Dendritic cell treated with granulocyte-macrophage colony-stimulating factor and Interleukin-4, amounts not matched to agents 40 ng/mL and 50 ng/mL, for 4 days (primary cell): ENCODE data around the gene ZDHHC3.

Experiments
- H3K27ac Mint-ChIP-seq: one replicate; pipeline ENCODE4 v1.8.0; 2022; ENCODE audit warnings: mild to moderate bottlenecking, mixed read lengths
- H3K27me3 Mint-ChIP-seq: one replicate; pipeline ENCODE4 v1.8.0; 2022; ENCODE audit warnings: mild to moderate bottlenecking, mixed read lengths
- H3K36me3 Mint-ChIP-seq: one replicate; pipeline ENCODE4 v1.8.0; 2022; ENCODE audit warnings: low read depth, mixed read lengths
- H3K4me1 Mint-ChIP-seq: one replicate; pipeline ENCODE4 v1.8.0; 2022; ENCODE audit warnings: low read depth, mixed read lengths
- H3K4me3 Mint-ChIP-seq: one replicate; pipeline ENCODE4 v1.8.0; 2022; ENCODE audit warnings: mild to moderate bottlenecking, moderate library complexity, mixed read lengths
- H3K9me3 Mint-ChIP-seq: one replicate; pipeline ENCODE4 v1.8.0; 2022; ENCODE audit warnings: mixed read lengths
- intact Hi-C: fragments of 100-400 bp; cut with micrococcal nuclease; formaldehyde crosslinking; loops from one replicate; pipeline ENCODE4 v1.15.0; 2022

The ZDHHC3 gene

DNA sequence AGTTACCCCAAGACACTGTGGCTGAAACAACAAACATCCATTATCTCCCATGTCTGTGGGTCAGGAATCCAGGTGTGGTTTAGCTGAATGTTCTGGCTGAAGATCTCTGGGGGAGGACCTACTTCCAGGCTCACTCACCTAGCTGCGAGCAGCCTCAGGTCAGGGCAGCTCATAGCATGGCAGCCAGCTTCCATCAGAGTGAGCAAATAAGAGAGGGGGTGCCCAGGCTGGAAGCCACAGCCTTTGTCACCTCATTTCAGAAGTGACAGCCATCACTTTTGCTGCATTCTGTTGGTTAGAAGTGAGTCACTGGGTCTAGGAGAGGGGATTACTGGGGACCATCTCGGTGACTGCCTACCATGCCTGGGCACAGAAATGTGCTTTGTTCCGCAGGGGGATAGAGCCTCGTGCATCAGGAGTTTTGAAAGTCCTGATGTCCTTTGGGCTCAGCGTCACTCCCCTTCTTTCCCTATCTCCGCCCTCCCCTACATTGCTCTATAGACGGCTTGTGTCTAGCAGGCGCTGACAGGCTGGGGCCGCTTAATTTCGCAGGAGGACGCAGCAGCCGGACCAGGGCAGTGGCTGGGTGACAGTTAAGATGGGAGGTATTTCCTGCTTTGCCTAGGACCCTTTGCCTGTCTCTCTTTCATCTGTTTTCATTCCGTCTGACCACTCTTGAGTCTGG lies 76.1 kb downstream of the ZDHHC3 start:
- Mint-ChIP-seq H3K4me3 (no peak overlapping the region), H3K4me1 (no peaks in the 10 kb centered on the region)
- intact Hi-C loops = no loop called here

DNA sequence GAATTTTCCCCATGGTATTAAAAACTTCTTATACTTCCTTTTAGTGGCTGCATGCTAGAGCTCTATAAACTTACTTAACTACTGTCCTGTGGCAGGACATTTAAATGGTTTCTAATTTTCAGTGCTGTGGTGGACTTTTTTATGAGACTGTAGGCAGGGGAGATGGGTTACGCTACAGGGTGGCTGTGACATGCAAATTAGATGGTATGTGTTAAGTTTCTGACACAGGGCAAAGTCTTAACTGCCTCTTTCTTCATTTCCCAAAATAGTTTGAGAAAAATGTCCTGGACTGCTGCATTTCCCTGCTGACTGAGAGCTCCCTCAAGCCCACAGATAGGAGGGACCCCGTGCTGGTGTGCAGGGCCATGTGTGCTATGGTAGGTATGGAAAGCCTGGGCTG lies 79.5 kb downstream of the ZDHHC3 start:
- Mint-ChIP-seq H3K4me1 (no peaks in the 10 kb centered on the region), H3K27ac (no peak overlapping the region), H3K4me3 (no peak overlapping the region), H3K27me3 (peaks cover 3% of the 10 kb centered on the region), H3K36me3 (no peaks in the 10 kb centered on the region), H3K9me3 (no peaks in the 10 kb centered on the region)
- intact Hi-C loops = no loop called here

More for the DNA sequence above, 76.1 kb downstream of the ZDHHC3 start:
- Mint-ChIP-seq H3K9me3 (no peaks in the 10 kb centered on the region), H3K27me3 (peaks cover 5% of the 10 kb centered on the region), H3K27ac (no peak overlapping the region), H3K36me3 (no peaks in the 10 kb centered on the region)

DNA sequence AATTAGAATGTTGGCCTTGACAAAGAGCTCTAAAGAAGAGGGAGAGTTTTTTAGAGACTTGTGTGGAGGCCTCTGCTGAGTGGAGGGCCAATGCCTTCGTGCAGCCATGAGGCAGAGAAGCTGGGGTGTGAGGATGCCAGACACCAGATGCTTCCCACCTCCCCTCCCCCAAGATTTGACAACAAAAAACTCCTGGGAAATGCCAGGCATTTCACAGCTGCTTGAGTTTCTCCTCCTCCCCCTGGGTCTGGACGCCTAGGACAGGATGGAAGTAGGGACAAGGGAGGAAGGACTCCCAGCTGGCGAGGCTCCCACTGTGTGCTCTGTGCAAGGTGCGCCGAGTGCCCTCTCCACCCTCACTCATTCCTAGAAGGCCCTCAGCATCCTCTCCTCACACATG lies 81.5 kb downstream of the ZDHHC3 start:
- H3K4me1 Mint-ChIP-seq = peaks cover 7% of the 10 kb centered on the region
- no peaks in the 10 kb centered on the region for H3K9me3 Mint-ChIP-seq
- intact Hi-C loops = no loop called here

DNA sequence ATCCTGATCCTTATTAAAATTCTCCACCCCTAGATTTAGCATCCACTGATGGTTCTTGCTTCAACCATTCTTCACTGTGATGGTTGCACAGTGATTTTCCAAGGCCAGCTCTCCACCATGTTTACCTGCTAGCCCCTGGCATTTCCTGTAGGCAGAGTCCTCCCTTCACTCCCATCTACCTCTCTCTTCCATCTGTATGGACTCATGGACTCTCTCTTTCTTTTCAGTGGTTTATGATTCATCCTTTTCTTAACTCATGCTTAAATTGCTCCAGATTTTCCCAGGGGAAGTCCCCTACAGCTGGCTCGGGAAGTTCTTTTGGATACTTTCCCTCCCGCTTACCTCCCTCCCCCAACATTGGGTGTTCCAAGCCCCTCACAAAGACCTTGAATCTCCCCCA lies 82.9 kb downstream of the ZDHHC3 start:
- Mint-ChIP-seq H3K27me3 (no peaks in the 10 kb centered on the region), H3K27ac (no peak overlapping the region), H3K36me3 (no peaks in the 10 kb centered on the region), H3K9me3 (no peaks in the 10 kb centered on the region), H3K4me3 (no peak overlapping the region), H3K4me1 (peaks cover 7% of the 10 kb centered on the region)
- intact Hi-C loops = no loop called here

More for the DNA sequence above, 81.5 kb downstream of the ZDHHC3 start:
- Mint-ChIP-seq H3K4me3 (no peak overlapping the region), H3K27ac (no peak overlapping the region), H3K36me3 (no peaks in the 10 kb centered on the region), H3K27me3 (no peaks in the 10 kb centered on the region)

DNA sequence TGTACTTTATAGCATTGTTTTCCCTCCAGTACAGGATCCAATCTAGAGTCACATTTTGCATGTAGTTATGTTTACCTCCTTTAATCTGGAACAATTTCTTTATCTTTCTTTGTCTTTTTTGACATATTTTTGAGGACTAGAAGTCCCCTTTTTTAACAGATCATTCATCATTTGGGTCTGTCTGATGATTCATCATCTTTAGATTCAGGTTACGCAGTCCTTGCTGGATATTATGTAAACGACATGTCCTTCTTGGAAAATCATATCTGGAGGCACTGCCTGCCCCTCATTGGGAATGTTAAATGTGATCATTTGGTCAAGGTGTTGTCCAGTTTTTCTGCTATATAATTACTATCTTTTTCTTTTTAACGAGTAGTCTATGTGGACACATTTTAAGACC lies 83.3 kb downstream of the ZDHHC3 start:
- Mint-ChIP-seq H3K9me3 (no peaks in the 10 kb centered on the region), H3K27me3 (no peaks in the 10 kb centered on the region), H3K4me1 (peaks cover 7% of the 10 kb centered on the region), H3K27ac (no peak overlapping the region), H3K36me3 (no peaks in the 10 kb centered on the region), H3K4me3 (no peak overlapping the region)
- intact Hi-C loops = no loop called here

DNA sequence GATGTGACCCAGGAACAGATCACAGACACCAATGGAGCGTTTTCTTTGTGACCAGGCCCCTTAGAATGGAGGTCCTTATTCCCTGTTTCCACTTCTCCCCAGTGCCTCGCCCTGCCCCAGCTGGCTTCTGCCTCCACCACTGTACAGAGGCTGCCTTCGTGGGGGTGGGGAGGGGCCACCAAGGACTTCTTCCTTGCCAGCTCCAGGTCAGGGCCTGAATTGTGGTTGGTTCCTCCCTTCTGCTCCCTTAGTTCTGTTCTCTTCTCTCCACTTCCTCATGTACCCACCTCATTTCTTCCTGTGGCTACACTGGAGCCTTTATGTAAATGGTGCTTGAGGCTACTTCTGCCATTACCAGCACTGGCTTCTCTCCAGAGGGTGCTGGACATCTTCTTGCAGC lies 85.1 kb downstream of the ZDHHC3 start:
- Mint-ChIP-seq H3K4me3 (no peak overlapping the region), H3K4me1 (peaks cover 7% of the 10 kb centered on the region), H3K27ac (no peak overlapping the region), H3K36me3 (no peaks in the 10 kb centered on the region), H3K27me3 (no peaks in the 10 kb centered on the region), H3K9me3 (no peaks in the 10 kb centered on the region)
- intact Hi-C loops = no loop called here

DNA sequence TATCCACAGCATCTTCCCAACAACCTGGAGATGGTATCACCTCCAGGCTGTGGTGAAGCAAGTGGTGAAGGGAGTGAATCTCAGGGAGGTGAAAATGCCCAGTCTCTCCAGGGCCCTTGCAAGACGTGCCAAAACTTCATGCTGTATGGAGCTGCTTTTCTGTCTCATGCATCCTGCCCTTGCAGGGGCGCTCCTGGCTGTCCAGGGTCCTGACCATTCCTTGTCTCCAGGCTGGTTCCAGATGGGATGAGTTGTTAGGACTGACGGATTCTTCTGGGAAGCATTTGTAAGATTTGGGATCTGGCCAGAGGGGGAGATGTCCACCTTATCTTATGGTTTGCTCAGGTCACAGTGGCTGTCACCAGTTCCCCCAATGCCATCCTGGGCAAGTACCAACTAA lies 85.7 kb downstream of the ZDHHC3 start:
- Mint-ChIP-seq H3K36me3 (no peaks in the 10 kb centered on the region), H3K27me3 (no peaks in the 10 kb centered on the region), H3K9me3 (no peaks in the 10 kb centered on the region), H3K4me1 (peaks cover 7% of the 10 kb centered on the region), H3K4me3 (no peak overlapping the region), H3K27ac (no peak overlapping the region)
- intact Hi-C loops = no loop called here

DNA sequence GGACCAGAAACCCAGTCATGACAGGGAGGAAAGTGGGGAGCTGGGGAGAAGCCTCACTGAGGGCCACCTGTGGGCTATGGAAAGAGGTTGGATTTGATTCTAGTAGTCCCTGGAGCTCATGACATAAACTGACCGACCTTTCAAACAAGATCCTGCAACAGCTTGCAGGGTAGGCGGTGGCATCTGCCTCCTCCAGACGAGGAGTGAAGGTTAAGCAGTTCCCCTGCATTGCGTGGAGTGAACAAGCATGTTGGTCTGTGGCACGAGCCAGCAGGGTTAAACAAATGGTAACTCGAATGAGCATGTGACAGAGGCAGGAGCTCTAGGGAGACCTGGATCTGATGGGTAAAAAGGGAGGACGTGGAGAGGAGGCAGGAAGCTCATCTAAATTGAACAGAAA lies 88.9 kb downstream of the ZDHHC3 start:
- Mint-ChIP-seq H3K36me3 (no peaks in the 10 kb centered on the region), H3K9me3 (no peaks in the 10 kb centered on the region), H3K4me3 (no peak overlapping the region), H3K27ac (no peak overlapping the region), H3K27me3 (peaks cover 2% of the 10 kb centered on the region), H3K4me1 (peaks cover 7% of the 10 kb centered on the region)
- intact Hi-C loops = no loop called here

DNA sequence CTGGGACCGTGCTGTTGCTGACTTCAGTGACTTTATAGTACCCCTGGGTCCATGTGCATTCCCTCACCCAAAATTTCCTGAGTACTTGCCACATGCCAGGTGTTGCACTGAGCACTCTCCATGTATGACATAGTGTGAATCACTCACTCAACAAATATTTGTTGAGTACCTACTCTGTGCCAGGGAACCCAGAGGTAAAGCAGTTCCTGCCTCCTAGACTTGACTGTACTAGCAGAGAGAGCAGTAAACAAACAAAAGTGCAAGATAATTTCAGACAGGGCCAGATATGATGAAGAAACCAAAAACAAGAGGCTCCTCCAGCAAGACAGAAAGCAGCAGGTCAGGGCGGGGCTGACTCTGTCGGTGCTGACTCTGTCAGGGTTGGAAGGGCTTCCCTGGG lies 89.4 kb downstream of the ZDHHC3 start:
- Mint-ChIP-seq H3K27me3 (peaks cover 2% of the 10 kb centered on the region), H3K4me1 (peaks cover 7% of the 10 kb centered on the region), H3K4me3 (no peak overlapping the region), H3K27ac (no peak overlapping the region), H3K36me3 (no peaks in the 10 kb centered on the region), H3K9me3 (no peaks in the 10 kb centered on the region)
- intact Hi-C loops = no loop called here

DNA sequence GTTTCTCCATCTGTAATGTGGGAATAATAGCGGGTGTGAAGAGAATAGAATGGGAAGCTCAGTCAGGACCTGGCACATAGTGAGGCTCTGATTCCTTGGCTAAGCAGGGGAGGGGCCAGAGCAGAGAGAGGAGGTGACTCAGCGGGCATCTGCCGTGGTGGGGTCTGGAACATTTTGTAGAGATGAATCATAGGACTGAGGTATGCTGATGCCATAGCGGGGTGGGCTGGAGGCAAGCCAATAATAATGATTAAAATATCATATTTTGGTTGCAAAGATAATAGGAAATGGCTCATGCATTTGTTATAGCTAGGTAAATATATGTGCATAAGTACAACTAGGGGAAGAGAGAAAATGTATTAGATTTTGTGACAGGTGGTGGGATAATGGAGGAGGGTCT lies 90.4 kb downstream of the ZDHHC3 start:
- Mint-ChIP-seq H3K27ac (no peak overlapping the region), H3K9me3 (no peaks in the 10 kb centered on the region), H3K4me1 (peaks cover under 1% of the 10 kb centered on the region), H3K36me3 (no peaks in the 10 kb centered on the region), H3K4me3 (no peak overlapping the region), H3K27me3 (peaks cover 2% of the 10 kb centered on the region)
- intact Hi-C loops = no loop called here

DNA sequence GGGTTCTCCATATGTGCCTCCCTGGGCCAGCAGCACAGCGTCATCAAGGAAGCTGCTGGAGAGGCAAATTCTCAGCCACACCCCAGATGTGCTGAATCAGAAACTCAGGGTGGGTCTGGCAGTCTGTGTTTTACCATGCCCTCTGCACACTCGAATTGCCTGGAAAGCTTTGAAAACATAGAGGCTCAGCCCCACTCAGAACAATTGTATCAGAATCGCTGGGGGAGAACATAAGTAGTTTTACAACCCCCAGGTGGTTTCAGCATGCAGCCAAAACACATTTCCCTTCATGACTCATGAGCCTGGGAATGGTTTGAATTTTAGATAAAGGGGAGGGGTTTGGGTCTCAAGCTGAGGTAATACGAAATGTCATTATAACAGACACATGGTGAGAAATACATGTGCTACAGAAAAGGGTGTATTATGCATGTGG lies 92.0 kb downstream of the ZDHHC3 start:
- Mint-ChIP-seq H3K4me1 (no peaks in the 10 kb centered on the region), H3K9me3 (no peaks in the 10 kb centered on the region), H3K36me3 (no peaks in the 10 kb centered on the region), H3K27me3 (peaks cover 6% of the 10 kb centered on the region), H3K27ac (no peak overlapping the region), H3K4me3 (no peak overlapping the region)
- intact Hi-C loops = no loop called here

DNA sequence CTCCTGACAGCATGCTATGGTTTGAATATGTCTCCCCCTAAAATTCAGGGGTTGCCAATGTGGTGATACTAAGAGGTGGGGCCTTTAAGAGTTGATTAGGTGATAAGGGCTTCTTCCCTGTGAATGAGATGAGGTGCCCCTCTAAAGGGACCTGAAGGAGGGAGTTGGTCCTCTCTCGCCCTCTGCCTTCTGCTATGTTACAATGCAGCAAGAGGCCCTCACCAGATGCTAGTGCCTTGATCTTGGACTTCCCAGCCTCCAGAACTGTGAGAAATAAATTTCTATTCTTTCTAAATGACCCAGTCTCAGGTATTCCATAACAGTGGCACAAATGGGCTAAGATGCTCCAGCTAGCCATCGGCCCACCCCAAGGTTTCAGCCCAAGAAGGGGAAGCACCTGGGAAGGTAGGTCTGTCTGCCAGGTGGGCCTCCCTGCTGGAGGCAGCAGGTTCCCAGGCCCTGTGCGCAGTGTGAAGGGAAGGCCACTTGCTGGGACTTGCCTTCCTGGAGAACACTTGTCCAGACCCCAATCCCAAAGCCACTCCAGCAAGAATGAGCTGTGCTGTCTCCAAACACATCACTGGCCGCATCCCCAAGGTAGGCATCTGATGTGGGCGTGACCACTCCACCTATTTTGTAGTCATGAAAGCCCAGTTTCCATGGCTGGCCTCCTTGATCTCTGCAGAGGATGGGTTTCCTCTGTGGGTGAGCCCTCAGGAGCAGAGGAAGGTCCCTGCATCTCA lies 92.6 kb downstream of the ZDHHC3 start:
- H3K36me3 Mint-ChIP-seq = no peaks in the 10 kb centered on the region
- H3K27ac Mint-ChIP-seq = no peak overlapping the region
- H3K4me3 Mint-ChIP-seq = no peak overlapping the region
- no peaks in the 10 kb centered on the region for H3K9me3 Mint-ChIP-seq
- H3K27me3 Mint-ChIP-seq = peaks cover 6% of the 10 kb centered on the region
- no peaks in the 10 kb centered on the region for H3K4me1 Mint-ChIP-seq
- intact Hi-C loops = no loop called here

DNA sequence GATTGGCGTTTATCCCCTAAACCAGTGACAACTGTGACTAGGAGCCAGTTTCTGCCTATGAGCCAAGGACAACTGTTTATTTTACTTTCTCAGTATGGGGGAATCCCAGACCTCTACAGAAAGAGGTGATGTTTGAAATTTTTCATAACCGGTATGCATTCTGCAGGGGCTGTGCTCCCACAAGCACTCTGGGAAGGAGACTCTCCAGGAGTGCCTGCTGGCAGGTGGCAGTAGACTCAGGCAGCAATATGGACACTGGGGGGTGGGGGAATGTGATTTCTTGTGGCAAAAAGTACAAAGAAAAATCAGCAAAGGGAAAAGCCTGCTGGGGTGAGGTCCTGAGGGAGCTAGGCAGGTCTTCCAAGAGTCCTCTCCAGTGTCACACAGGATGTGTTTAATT lies 95.7 kb downstream of the ZDHHC3 start:
- Mint-ChIP-seq H3K27me3 (peaks cover 6% of the 10 kb centered on the region), H3K36me3 (no peaks in the 10 kb centered on the region), H3K4me3 (no peak overlapping the region), H3K27ac (no peak overlapping the region), H3K4me1 (no peaks in the 10 kb centered on the region), H3K9me3 (no peaks in the 10 kb centered on the region)
- intact Hi-C loops = no loop called here

DNA sequence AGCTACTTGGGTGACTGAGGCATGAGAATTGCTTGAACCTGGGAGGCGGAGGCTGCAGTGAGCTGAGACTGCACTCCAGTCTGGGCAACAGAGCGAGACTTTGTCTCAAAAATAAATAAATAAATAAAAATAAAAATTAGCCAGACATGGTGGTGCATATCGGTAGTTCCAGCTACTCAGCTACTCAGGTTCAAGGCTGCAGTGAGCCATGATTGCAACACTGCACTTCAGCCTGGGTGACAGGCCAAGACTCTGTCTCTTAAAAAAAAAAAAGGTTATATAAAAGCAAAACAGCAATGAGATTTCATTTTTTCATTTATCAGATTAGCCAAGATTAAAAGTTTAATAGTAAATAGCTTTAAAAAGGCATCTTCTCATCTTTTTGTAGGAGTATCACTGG lies 98.6 kb downstream of the ZDHHC3 start:
- Mint-ChIP-seq H3K4me3 (no peak overlapping the region), H3K27ac (no peak overlapping the region), H3K36me3 (no peaks in the 10 kb centered on the region), H3K4me1 (no peaks in the 10 kb centered on the region), H3K27me3 (peaks cover 4% of the 10 kb centered on the region), H3K9me3 (no peaks in the 10 kb centered on the region)
- intact Hi-C loops = no loop called here

DNA sequence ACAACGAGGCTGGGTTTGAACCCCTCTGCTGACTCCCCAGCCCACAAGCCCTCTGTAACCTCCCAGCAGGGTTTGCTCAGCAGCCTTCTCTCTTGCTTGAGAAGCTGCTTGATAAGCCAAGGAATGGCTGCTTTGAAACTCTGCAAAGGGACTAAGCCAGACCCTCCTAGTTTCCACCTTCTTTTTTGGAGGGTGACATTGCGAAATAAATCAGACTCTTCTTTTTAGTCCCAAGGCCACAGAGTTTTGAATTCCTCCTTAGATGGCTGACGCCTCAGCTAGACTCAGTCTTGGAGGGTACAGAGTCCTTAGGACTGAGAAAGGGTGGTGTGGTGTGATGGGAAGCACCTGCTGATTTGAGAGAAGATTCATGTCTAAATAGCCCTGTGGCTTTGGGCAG lies 100.4 kb downstream of the ZDHHC3 start:
- Mint-ChIP-seq H3K4me3 (no peak overlapping the region), H3K27ac (no peak overlapping the region), H3K36me3 (no peaks in the 10 kb centered on the region), H3K27me3 (peaks cover 3% of the 10 kb centered on the region), H3K9me3 (no peaks in the 10 kb centered on the region), H3K4me1 (no peaks in the 10 kb centered on the region)
- intact Hi-C loops = no loop called here
